Stromal cell of bone marrow (primary cell): ENCODE results near the gene ETFRF1.

Source experiments
- DNase-seq: peaks from one replicate; pipeline ENCODE4 v3.0.0-alpha.2; 2012; ENCODE audit warnings: low read depth

The ETFRF1 gene

DNA sequence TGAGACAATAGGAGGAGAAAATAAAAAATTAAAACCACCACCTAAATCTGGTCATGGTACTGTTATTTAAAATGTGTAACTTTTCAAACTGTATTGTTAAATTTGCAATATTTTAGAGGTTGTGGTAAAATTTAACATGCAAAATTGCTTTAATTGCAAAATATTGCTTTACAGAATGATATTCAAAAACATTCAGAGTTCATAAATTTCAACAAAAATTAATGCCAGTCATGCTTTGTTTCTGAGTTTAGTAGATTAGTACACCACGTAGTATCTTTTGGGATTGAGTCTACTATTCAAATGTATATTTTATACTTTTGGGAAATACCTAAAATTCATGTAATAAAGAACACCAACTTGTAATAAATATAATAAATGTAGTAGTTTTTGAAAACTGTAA, 18.3 kb downstream of the ETFRF1 start:
- DNase-seq = no peak

DNA sequence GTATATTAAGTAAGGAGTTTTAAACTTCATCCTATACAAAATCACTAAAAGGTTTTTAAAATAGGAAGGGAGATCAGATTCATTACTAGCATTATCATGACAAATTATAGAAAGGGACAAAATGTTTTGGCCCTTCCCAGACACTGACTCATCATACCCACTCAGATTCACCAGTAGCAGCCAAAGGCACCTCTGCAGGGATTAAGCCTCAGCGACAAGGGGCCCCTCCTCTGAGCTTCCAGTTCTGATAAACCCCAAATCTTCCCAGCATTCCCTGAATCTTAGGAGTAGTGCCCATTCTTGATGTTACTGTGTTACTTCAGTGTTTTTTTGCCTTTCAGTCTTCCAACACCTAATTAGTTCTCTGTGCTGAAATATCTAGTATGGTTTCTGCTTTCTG, 41.2 kb downstream of the ETFRF1 start:
- DNase-seq = no peak

DNA sequence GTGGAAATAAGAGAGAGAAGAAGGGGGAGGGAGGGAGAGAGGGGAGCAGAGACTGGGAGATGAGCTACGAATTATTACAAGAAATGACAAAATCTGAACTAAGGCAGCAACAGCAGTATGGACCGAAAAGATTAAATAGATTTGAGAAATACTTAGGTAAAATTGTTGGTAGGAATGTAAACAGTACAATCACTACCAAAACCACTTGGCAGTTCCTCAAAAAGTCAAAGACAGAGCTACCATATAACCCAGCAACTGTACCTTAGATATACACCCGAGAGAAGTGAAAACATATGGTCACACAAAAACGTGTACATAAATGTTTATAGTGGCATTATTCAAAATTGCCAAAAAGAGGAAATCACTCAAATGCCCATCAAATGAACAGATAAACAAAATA, 41.6 kb downstream of the ETFRF1 start:
- DNase-seq = no peak

DNA sequence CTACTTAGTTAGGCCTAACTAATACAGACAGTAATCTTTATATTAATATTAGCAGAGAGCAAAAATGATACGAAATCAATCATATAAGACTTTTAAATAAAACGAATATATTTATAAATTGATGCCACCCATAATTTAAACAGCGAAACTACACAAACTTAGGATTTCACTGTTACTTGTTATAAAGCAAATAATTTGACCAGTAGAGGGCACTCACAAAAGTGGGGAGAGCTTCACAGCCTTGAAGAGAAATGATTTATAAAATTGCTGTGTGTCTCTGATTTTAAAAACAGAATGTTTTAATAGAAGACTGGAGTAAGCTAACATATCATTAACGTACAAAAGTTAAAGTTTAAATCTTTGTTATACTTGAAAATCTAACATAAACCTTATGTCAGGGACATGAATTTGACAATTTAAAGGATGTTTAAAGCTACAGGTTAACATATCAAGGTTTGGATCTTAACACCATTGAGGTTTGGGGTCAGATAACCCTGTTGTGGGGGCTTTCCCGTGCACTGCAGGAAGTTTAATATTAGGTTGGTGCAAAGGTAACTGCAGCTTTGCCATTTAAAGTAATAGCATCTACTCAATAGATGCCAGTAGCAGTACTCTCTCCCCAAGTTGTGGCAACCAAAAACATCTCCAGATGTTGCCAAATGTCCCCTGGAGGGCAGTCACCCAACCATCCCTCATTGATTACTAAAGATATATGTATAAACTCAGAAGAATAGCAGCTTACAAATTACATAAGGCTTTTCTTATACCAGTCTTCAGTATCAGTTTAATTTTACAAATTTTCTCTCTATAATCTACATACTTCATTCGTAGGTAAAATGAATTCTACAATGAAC, 46.4 kb downstream of the ETFRF1 start:
- DNase-seq = peak; percentile 41

DNA sequence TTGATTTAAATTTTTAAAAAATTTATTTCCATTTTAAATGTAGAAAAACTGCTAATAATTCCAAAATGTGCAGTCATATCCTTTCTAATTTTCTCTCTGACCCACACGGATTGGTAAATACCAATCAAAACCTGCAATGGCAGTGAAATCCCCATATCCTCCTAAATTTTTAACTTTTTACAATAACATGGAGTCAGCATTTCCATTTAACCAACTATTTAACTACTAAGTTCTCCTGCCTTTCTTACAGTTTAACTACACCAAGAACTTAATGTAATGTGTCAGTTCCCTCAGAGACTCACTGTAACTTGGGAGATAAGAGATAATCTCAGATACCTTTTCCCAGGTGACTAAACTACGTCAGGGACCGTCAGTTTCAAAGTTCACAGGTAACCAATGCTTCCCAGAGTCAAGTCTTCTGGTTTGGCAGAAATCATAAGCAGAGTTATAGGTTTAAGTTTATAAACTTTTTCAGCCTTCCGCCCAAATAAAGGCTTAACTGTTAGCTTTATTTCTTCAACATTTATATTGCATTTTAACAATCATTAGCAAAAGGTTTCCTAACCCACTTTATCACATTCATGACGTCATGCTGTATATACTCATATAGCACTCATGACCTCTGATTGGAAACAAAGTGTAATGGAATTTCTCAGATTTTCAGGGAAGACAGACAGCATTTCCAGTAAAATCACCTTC, 48.1 kb downstream of the ETFRF1 start:
- no peak for DNase-seq

DNA sequence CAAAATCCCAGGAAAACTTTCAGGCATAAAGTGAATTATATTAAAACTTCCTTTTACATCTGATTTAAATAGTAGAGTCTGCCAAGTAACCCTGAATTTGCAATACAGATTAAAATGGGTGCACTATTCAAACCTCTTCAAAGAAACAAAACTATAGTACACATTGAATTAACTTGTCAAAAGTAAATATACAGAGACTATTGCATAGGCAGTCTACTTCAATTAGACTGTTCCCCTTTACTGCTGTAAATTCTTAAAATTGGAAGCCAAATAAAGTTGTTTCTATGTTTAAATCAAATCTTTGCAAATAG, 48.6 kb downstream of the ETFRF1 start:
- no peak for DNase-seq

DNA sequence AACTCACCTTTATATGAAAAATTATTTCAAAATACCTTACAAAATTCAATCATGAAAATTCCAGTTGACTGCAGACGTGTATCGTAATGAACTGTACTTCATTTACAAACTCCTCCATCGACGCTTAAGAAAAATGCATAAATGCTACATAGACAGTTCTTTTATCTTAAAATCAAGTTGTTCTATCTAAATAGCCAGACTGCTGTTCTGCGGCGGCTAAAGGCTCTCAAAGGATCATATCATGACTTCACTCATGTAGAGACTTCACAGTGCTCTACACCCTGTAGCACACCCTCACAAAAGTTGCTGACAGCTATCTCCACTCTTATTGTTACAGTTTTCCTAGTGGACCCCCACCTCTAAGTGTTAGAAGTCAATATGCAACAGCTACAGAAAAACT, 50.5 kb downstream of the ETFRF1 start:
- no peak for DNase-seq

DNA sequence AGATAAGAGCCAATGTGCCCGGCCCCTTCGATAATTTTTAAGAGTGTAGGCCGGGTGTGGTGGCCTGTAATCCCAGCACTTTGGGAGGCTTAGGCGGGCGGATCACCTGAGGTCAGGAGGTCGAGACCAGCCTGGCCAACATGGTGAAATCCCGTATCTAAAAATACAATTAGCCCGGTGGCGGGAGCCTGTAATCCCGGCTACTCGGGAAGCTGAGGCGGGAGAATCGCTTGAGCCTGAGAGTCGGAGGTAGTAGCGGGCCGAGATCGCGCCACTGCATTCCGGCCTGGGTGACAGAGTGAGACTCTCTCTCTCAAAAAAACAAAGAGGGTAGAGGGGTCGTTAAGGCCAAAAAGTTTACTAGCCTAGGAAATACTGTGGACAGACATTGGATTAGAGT, 53.1 kb downstream of the ETFRF1 start:
- no peak for DNase-seq

DNA sequence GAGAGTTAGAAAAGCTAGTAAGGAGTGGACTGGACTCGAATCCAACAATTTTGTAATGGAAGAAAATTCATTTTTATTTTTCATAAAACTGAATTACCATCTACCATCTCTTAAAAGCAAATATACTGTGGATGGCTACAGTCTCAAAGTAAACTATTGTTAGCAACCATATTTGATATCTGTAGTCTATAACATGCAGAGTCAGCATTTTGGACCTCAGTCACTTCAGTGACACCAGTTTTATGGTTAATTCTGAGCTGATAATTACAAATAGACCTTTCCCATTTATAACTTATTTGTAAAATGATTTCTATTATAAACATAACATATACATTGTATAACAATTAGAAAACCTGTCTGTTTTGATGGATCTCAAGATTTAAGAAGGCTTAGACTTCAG, 53.7 kb downstream of the ETFRF1 start:
- DNase-seq = no peak

DNA sequence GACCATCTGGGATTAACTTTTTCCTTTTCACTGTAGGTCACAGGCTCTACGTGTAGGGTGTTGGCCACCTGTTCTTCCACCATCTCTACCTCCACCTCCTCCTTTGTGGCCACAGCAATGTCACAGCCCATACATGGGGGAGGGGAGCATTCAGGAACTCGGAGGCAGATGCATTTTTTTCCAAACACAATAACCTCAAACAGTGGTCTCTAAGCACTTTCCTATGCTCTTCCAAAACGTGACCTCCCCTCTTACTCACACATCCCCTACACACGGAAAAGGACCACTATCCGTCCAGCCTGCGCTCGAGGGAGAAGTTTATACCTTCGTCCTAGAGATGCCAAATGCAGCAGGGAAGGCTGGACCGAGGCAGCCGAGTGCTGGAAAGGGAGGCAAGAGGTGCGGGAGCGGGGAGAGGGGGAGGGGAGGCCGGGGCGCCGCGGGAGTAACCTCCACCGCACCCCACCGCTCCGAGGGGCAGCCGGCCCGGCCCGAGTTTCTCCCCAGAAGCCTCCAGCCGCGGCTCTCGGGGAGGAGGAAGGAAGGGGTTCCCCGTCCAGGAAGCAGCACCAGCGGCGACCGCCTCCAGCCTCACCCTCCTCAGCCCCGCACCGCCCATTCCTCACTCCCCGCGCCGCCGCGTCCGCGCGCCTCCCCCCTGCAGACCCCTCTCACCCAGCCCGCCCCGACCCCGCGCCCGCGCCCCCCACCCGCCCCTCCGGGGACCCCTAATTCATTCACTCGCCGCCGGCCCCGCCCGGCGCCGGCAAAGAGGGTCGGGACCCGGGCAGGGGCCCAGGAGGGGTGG, 55.1 kb downstream of the ETFRF1 start:
- no peak for DNase-seq

DNA sequence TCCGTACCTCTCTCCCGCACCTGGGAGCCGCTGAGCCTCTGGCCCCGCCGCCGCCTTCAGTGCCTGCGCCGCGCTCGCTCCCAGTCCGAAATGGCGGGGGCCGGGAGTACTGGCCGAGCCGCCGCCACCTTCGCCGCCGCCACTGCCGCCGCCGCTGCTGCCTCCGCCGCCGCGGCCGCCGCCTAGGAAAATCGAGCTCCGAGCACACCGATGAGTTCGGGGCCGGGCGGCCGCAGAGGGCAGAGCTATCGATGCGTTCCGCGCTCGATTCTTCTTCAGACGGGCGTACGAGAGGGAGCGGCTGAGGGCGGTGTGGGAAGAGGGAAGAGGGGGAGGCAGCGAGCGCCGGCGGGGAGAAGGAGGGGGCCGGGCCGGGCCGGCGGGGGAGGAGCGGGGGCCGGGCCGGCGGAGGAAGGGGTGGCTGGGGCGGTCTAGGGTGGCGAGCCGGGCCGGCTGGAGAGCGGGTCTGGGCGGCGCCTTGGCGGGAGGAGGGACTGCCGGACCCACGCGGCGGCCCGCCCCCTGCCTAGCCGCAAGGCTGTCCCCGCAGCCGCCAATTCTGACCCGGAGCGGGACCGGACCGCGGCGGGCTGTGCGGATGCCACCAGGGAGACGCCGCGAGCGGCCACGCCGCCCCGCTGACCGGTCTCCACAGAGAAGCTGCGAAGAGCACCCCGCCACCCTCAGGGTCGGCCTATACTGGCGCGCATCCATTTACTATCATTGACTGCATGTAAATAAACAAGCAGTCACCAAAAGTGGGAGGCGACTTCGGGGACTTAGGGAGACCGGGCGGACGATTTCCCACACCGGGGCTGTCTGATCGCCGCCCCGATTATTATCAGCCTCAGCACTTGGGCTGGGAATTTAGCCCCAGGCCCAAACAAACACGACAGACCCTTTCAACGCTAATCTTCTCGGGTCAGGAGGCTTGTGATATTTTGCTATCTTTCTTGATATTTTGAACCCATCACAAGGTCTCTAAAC, 56.0 kb downstream of the ETFRF1 start, which contains the start of gene KRAS:
TSS of gene KRAS (minus strand) at position 186 of the 987 bp plus-strand sequence.
- peak; percentile 97 for DNase-seq

DNA sequence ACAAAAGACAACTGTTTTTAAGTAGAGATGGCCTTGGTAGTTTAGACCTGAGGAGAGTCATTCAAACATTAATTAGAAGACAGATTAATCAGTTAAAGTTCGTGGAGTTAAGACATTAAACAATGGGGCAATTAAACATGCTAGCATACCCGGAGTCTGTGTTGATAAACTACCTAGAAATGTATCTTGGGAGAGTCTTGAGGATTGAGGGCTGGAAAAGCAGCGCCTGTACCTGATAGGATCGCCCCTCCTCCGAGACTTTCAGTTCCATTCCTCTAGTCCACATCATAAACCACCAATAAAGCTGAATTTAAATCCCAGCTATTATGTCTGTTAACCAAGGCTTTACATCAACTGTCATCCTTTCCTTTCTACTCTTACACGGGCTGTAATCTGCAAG, 56.7 kb downstream of the ETFRF1 start:
- DNase-seq = no peak

DNA sequence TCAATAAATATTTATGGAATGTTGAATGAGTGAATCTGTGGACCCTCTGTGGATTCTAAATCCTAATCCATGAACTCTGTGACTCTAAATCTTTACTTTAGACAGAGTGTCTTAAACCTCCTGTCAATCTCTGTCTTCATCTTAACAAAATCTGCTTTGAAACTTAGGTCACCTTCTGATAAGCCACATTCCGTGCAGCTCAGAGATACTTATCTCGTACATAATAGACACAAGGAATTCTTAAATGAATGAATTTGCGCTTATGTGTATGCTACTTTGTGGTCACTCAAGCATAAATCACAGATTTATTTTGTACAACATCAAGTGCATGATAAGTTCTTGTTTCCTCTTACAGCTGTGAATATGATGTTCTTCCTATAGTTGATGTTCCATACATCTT, 57.9 kb downstream of the ETFRF1 start:
- no peak for DNase-seq

DNA sequence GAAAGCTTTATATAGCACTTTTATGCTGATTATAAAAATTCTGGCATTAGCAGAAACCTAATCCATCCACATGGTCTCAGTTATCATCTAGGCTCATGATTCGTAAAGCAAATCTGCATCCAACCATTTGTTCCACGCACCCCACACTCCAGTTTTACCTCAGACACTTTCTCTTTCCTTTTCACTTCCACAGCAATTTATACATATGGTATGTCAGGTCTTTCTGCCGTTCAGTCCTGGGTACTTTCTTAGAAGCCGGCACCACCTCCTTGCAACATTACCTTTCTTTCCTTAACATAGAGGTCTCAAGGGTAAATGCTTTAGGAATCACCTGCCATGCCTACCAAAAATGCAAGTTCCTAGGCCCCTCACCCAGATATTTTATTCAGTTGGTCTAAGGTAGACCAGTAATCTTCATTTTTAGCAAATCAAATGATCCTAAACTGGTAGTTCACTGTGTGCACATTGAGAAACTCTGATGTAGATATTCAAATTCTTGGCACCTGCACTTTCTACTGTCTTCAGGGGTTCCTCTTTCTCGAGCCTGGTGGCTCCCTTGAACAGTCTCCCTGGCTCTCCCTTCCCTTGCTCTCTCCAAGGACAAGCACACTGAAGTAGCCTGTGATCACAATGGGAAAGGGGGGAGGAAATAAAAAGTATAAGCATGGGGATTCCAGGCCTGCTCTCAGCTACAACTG, 58.5 kb downstream of the ETFRF1 start:
- no peak for DNase-seq

DNA sequence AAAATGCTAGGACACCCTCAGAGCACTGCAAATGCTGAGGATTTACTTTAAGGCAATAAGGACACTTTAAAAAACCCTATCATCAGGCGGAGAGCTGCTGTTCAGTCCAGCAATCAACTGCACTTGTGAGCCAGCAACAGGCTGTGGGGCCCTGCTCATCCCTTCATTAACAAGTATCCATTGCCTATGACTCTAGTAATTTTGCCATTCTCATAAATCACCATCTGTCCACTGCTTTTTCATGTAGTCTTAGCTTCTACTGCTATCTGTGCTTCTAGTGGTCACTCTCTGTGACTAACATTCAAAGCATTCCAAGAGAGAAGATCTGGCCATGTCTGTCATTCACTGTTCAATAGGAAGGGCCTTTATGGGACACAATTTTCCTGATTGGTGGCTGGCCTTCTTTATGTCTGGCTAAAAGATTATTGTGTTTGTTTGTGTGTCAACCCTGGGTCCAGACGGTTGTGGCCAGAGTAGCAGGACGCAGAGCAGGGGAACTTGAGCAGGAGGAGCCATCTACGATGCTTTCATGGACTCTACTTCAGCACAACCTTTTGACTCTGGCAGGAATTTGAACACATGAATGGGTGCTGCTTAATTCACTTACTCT, 59.3 kb downstream of the ETFRF1 start:
- DNase-seq = no peak
